ENCODE results near the gene LCN15. TPM values are rescaled to one million over a fixed set of nuclear protein-coding genes. Genes with fewer than 3 reads are reported as not detected.
A peak's percentile ranks its signal among the peaks of the same experiment; 100 is the strongest.

The LCN15 gene
- total RNA-seq, 1 donor from 2014 or later, result not detected

DNA sequence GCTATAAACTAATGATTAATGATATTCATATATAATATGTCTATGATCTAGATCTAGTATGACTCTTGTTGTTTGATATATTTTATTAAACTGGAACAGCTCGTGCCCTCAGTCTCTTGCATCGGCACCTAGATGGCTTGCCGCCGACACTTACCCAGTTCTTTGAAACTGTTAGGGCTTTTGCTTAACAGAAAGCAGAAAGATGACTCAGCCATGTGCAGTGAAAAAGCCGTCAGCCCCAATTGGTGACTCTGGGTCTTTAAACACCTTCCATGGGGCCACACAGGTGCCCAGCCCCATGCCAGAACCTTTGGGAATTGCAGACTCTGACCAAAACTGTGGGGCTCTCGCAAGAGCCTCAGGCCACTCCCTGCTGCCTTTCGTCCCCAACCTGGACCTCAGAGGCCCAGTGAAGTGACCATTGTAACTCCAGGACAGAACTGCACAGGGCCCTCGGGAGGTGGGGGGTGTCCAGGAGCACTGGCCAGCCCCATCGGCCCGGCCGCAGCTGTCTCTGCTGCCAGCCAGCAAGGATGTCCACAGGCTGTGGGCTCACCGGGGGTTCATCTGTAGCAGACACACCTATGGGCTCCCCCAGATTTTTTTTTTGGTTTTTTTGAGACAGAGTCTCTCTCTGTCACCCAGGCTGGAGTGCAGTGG, 29.4 kb downstream of the LCN15 start:
- Mint-ChIP-seq H3K36me3 (ENCODE audit: unreplicated experiment) (no peaks in the 10 kb centered on the region), H3K4me1 (ENCODE audit: unreplicated experiment) (peaks cover under 1% of the 10 kb centered on the region), H3K27ac (ENCODE audit: unreplicated experiment) (no peak overlapping the region), H3K4me3 (ENCODE audit: unreplicated experiment) (no peak overlapping the region), H3K9me3 (ENCODE audit: unreplicated experiment) (no peaks in the 10 kb centered on the region), H3K27me3 (ENCODE audit: unreplicated experiment) (peaks cover 9% of the 10 kb centered on the region)
- TF ChIP-seq, protein P1, sequence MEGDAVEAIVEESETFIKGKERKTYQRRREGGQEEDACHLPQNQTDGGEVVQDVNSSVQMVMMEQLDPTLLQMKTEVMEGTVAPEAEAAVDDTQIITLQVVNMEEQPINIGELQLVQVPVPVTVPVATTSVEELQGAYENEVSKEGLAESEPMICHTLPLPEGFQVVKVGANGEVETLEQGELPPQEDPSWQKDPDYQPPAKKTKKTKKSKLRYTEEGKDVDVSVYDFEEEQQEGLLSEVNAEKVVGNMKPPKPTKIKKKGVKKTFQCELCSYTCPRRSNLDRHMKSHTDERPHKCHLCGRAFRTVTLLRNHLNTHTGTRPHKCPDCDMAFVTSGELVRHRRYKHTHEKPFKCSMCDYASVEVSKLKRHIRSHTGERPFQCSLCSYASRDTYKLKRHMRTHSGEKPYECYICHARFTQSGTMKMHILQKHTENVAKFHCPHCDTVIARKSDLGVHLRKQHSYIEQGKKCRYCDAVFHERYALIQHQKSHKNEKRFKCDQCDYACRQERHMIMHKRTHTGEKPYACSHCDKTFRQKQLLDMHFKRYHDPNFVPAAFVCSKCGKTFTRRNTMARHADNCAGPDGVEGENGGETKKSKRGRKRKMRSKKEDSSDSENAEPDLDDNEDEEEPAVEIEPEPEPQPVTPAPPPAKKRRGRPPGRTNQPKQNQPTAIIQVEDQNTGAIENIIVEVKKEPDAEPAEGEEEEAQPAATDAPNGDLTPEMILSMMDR (IDR thresholded peaks at IDR 0.05), result no peak
- DNase-seq (ENCODE audit: extremely low spot score, unreplicated experiment), result no peak

DNA sequence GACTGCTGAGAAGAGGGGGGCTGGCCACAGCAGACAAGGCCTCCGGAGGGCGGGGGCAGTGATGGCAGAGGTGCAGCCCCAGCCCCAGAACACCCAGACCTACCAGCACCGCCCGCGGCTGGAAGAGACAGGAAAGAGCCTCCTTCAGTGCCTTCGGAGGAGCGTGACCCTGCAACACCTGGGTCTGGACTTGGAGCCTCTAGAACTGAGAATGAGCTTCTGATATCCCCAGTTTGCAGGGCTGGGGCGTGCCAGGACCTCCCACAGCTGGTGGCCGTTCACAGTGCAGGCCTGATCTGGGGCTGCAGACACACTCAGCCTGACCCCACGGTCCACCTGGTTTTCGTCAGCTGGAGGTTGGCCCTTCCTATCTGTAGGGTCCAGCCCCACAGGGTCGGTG, 30.7 kb downstream of the LCN15 start:
- Mint-ChIP-seq H3K4me3 (ENCODE audit: unreplicated experiment) (no peak overlapping the region), H3K9me3 (ENCODE audit: unreplicated experiment) (no peaks in the 10 kb centered on the region), H3K27me3 (ENCODE audit: unreplicated experiment) (peaks cover 6% of the 10 kb centered on the region), H3K27ac (ENCODE audit: unreplicated experiment) (no peak overlapping the region), H3K4me1 (ENCODE audit: unreplicated experiment) (peaks cover 9% of the 10 kb centered on the region), H3K36me3 (ENCODE audit: unreplicated experiment) (no peaks in the 10 kb centered on the region)
- TF ChIP-seq, protein P1 (IDR thresholded peaks at IDR 0.05), result no peak
- DNase-seq (ENCODE audit: extremely low spot score, unreplicated experiment), result no peak

DNA sequence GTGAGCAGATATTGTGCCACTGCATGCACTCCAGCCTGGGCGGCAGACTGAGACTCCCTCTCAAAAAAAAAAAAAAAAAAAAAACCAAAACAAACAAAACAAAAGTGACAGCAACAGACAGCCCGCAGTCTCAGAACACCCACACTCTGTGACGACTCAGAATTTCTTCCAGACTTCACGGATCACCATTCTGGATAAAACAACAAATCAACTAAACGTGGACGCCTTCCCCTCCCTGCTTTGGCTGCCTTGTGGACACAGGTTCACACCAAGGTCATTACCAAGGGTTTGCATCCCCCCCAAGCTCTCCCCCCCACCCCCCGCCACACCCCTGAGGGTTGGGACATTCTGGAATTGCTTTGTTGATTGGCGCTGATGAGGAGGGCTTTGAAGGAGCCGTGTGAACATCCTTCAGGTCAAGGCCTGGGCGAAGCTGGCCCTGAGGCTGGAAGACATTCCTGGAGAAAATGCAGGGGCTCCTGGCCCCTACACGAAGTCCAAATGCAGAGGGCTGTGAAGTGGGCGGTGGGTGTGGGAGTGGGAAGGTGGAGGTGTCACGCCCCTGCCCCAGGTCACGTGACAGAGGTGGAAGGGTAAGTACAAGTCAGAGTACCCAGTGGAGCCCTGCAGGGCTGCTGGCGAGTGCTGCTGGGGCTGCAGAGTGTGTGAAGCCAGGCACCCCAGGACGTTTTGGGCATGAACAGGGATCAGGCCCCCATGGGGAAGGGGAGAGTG, 31.7 kb downstream of the LCN15 start:
- no peak overlapping the region for H3K4me3 Mint-ChIP-seq (ENCODE audit: unreplicated experiment)
- TF ChIP-seq, protein P1 (IDR thresholded peaks at IDR 0.05), result no peak
- peaks cover under 1% of the 10 kb centered on the region for H3K27me3 Mint-ChIP-seq (ENCODE audit: unreplicated experiment)
- no peak for DNase-seq (ENCODE audit: extremely low spot score, unreplicated experiment)
- no peak overlapping the region for H3K27ac Mint-ChIP-seq (ENCODE audit: unreplicated experiment)
- peaks cover 9% of the 10 kb centered on the region for H3K4me1 Mint-ChIP-seq (ENCODE audit: unreplicated experiment)
- no peaks in the 10 kb centered on the region for H3K36me3 Mint-ChIP-seq (ENCODE audit: unreplicated experiment)
- H3K9me3 Mint-ChIP-seq (ENCODE audit: unreplicated experiment), result no peaks in the 10 kb centered on the region

GRCh38 chr9:136729926-136730325, 34.4 kb downstream of the LCN15 start:
- no peak overlapping the region for H3K27ac Mint-ChIP-seq (ENCODE audit: unreplicated experiment)
- TF ChIP-seq, protein P1 (IDR thresholded peaks at IDR 0.05), result no peak
- H3K27me3 Mint-ChIP-seq (ENCODE audit: unreplicated experiment), result no peaks in the 10 kb centered on the region
- no peak for DNase-seq (ENCODE audit: extremely low spot score, unreplicated experiment)
- H3K36me3 Mint-ChIP-seq (ENCODE audit: unreplicated experiment), result peaks cover 7% of the 10 kb centered on the region
- peaks cover 31% of the 10 kb centered on the region for H3K4me1 Mint-ChIP-seq (ENCODE audit: unreplicated experiment)
- no peaks in the 10 kb centered on the region for H3K9me3 Mint-ChIP-seq (ENCODE audit: unreplicated experiment)
- peak overlapping the region; percentile 70 for H3K4me3 Mint-ChIP-seq (ENCODE audit: unreplicated experiment)

DNA sequence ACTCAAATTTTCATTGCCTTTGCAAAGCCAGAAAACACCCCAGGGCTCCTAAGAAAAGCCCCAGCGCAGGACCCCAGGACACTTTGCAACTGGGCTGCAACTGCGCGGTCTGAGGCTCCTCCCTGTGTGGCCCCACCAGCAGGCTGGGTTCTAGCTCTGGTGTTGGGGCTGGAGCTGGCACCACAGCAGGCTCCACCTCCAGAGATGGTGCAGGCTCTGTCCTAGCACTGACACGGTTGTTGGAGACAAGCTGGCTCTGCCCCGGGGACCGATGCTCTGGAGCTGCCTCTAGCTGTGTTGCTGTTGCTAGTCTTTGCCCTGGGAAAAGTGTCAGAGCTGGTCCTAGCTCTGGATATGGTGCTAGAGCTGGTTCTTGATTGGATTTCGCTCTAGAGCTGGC, 35.2 kb downstream of the LCN15 start:
- H3K27ac Mint-ChIP-seq (ENCODE audit: unreplicated experiment), result no peak overlapping the region
- no peak for DNase-seq (ENCODE audit: extremely low spot score, unreplicated experiment)
- H3K4me1 Mint-ChIP-seq (ENCODE audit: unreplicated experiment), result peaks cover 33% of the 10 kb centered on the region
- H3K9me3 Mint-ChIP-seq (ENCODE audit: unreplicated experiment), result no peaks in the 10 kb centered on the region
- H3K4me3 Mint-ChIP-seq (ENCODE audit: unreplicated experiment), result peak overlapping the region; percentile 70
- H3K27me3 Mint-ChIP-seq (ENCODE audit: unreplicated experiment), result no peaks in the 10 kb centered on the region
- peaks cover 13% of the 10 kb centered on the region for H3K36me3 Mint-ChIP-seq (ENCODE audit: unreplicated experiment)
- TF ChIP-seq, protein P1 (IDR thresholded peaks at IDR 0.05), result no peak
